ENCODE data around the gene PIK3CD. TPM values are rescaled to one million over a fixed set of nuclear protein-coding genes. Genes with fewer than 3 reads are reported as not detected.
A peak's percentile ranks its signal among the peaks of the same experiment; 100 is the strongest.

PIK3CD gene
- total and polyA plus RNA-seq, 7 donors, result 0.44 to 2.5 (median 0.93) TPM

- whole genome bisulfite sequencing, 3 donors, result 8 to 9% (median 8%) methylated on average over 48 to 55 of the region's 55 CpGs
- no peak for TF ChIP-seq CTCF (IDR thresholded peaks at IDR 0.05)
- Histone ChIP-seq H3K9me3 (no peaks in the 10 kb centered on the region), H3K4me1 (peaks cover 5% of the 10 kb centered on the region), H3K36me3 (ENCODE audit: insufficient read depth in 1 of 2, low read depth in 1 of 2) (no peaks in the 10 kb centered on the region), H3K27ac (no peak overlapping the region), H3K4me3 (peak overlapping the region; percentile 67), H3K27me3 (ENCODE audit: insufficient read depth in 3 of 3, low read length in 2 of 3) (peaks cover 0 to 40% (median 15%) of the 10 kb centered on the region in 3 donors)
- intact Hi-C loops (cut with DNase I), result no loop called here
- peak in 2 of 4 donors; percentile 12 to 57 for ATAC-seq
- peak; percentile 33 to 62 for DNase-seq
These were observed 1.1 kb downstream of the PIK3CD start for GRCh38 chr1:9652379-9653209.

GRCh38 chr1:9653210-9653490 is 1.6 kb downstream of the PIK3CD start:
- H3K4me3 ChIP-seq, result peak overlapping the region; percentile 26
- no peak overlapping the region for H3K27ac ChIP-seq
- H3K36me3 ChIP-seq (ENCODE audit: insufficient read depth in 1 of 2, low read depth in 1 of 2), result no peaks in the 10 kb centered on the region
- TF ChIP-seq CTCF (IDR thresholded peaks at IDR 0.05), result no peak
- intact Hi-C loops (cut with DNase I), result no loop called here
- WGBS, 3 donors, result 31 to 39% (median 33%) methylated on average over 11 of the region's 11 CpGs
- H3K9me3 ChIP-seq, result no peaks in the 10 kb centered on the region
- ATAC-seq, result no peak
- H3K27me3 ChIP-seq (ENCODE audit: insufficient read depth in 3 of 3, low read length in 2 of 3), result peaks cover 0 to 40% (median 15%) of the 10 kb centered on the region in 3 donors
- H3K4me1 ChIP-seq, result peaks cover 5% of the 10 kb centered on the region
- no peak for DNase-seq

GRCh38 chr1:9653491-9654050 is 2.0 kb downstream of the PIK3CD start:
- H3K36me3 ChIP-seq (ENCODE audit: insufficient read depth in 1 of 2, low read depth in 1 of 2), result no peaks in the 10 kb centered on the region
- peaks cover 5% of the 10 kb centered on the region for H3K4me1 ChIP-seq
- DNase-seq, result no peak
- ATAC-seq, result no peak
- TF ChIP-seq CTCF (IDR thresholded peaks at IDR 0.05), result no peak
- WGBS, 3 donors, result 48 to 54% (median 50%) methylated on average over 10 of the region's 10 CpGs
- H3K27me3 ChIP-seq (ENCODE audit: insufficient read depth in 3 of 3, low read length in 2 of 3), result peaks cover 0 to 42% (median 15%) of the 10 kb centered on the region in 3 donors
- intact Hi-C loops (cut with DNase I), result no loop called here
- no peak overlapping the region for H3K27ac ChIP-seq
- no peak overlapping the region for H3K4me3 ChIP-seq
- no peaks in the 10 kb centered on the region for H3K9me3 ChIP-seq

GRCh38 chr1:9654051-9654833 is 2.7 kb downstream of the PIK3CD start:
- Histone ChIP-seq H3K4me1 (peaks cover 5% of the 10 kb centered on the region), H3K4me3 (no peak overlapping the region), H3K27ac (no peak overlapping the region), H3K9me3 (no peaks in the 10 kb centered on the region), H3K36me3 (ENCODE audit: insufficient read depth in 1 of 2, low read depth in 1 of 2) (no peaks in the 10 kb centered on the region), H3K27me3 (ENCODE audit: insufficient read depth in 3 of 3, low read length in 2 of 3) (peaks cover 0 to 40% (median 15%) of the 10 kb centered on the region in 3 donors)
- DNase-seq, result no peak
- intact Hi-C loops (cut with DNase I), result no loop called here
- 73 to 79% (median 74%) methylated on average over 25 of the region's 25 CpGs for WGBS, 3 donors
- no peak for ATAC-seq
- TF ChIP-seq CTCF (IDR thresholded peaks at IDR 0.05), result no peak
